Fibroblast of lung (primary cell): ENCODE results near the gene UBQLNL.

ENCODE experiments used
- CTCF ChIP-seq, 2 donors: IDR thresholded peaks in 1 of 2; conservative IDR thresholded peaks in 1 of 2; 1 replicate in 1 of 2; 2 replicates in 1 of 2; pipeline ENCODE4 v1.5.1; 2011 to 2012; ENCODE audit warnings: low read length in 2 of 2, control low read depth in 1 of 2, inconsistent platforms in 1 of 2, low read depth in 1 of 2, mild to moderate bottlenecking in 1 of 2
- EZH2 ChIP-seq: IDR thresholded peaks from 2 replicates; pipeline ENCODE4 v1.5.1; 2012; ENCODE audit warnings: low read length, control low read depth, mild to moderate bottlenecking; ENCODE audit errors: missing control alignments

- TF ChIP-seq CTCF (conservative IDR thresholded peaks at IDR 0.05 in 1 of 2, IDR thresholded peaks at IDR 0.05 in 1 of 2; ENCODE audit: low read depth in 1 of 2, low read length in 2 of 2) (no peak), EZH2 (no peak)
These were observed 31.5 kb upstream of the UBQLNL start for GRCh38 chr11:5547982-5548381.
